ENCODE measurements around the gene ARHGEF28.

ARHGEF28 gene

DNA sequence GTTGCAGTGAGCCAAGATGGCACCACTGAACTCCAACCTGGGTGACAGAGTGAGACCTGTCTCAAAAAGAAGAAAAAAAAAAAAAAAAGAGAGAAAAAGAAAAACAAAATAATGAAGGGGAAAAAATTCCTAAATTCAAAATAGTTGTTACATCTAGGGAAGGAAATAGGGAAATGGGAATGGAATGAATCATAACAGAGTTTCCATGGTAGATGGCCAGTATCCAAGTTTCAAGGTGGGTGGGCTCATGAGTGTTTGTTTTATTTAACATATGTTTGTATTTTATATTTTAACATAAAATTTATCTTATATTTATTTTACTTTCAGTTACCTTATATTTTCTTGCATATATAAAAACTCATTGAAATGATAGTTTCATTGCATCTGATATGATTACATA is 215.6 kb downstream of the ARHGEF28 start:
- no peak overlapping the region for H3K4me3 ChIP-seq (ENCODE audit: low read length)

DNA sequence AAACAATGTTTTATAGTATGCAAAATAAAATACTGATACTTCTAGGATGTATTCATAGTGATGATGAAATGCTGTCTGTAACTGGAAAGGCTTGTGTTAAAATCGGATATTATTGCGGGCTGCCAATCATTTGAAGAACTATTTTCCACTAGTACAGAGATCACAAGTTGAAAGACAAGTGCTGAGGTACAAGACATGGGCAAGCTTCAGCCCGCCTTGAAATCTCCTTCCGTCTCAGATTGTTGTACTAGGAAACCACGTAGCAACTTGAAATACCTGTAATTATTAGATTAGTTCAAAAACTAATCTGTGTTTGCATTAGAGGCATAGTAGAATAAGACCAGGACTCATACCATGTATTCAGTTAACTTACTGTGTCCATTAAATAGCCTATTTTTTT is 218.2 kb downstream of the ARHGEF28 start:
- no peaks in the 10 kb centered on the region for H3K27me3 ChIP-seq (ENCODE audit: control insufficient read depth, insufficient read depth, low read length)
- no peak overlapping the region for H3K4me3 ChIP-seq (ENCODE audit: low read length)
- no peaks in the 10 kb centered on the region for H3K9me3 ChIP-seq (ENCODE audit: control insufficient read depth, low read length)
- H3K4me1 ChIP-seq (ENCODE audit: control insufficient read depth, insufficient read depth, low read length): no peaks in the 10 kb centered on the region
- no peaks in the 10 kb centered on the region for H3K36me3 ChIP-seq (ENCODE audit: control insufficient read depth, insufficient read depth, low read length)
- no peak overlapping the region for H3K9ac ChIP-seq (ENCODE audit: low read length)

More for the DNA sequence above, 215.6 kb downstream of the ARHGEF28 start:
- Histone ChIP-seq H3K36me3 (ENCODE audit: control insufficient read depth, insufficient read depth, low read length) (no peaks in the 10 kb centered on the region), H3K4me1 (ENCODE audit: control insufficient read depth, insufficient read depth, low read length) (no peaks in the 10 kb centered on the region), H3K9ac (ENCODE audit: low read length) (no peak overlapping the region), H3K9me3 (ENCODE audit: control insufficient read depth, low read length) (no peaks in the 10 kb centered on the region), H3K27me3 (ENCODE audit: control insufficient read depth, insufficient read depth, low read length) (no peaks in the 10 kb centered on the region)

DNA sequence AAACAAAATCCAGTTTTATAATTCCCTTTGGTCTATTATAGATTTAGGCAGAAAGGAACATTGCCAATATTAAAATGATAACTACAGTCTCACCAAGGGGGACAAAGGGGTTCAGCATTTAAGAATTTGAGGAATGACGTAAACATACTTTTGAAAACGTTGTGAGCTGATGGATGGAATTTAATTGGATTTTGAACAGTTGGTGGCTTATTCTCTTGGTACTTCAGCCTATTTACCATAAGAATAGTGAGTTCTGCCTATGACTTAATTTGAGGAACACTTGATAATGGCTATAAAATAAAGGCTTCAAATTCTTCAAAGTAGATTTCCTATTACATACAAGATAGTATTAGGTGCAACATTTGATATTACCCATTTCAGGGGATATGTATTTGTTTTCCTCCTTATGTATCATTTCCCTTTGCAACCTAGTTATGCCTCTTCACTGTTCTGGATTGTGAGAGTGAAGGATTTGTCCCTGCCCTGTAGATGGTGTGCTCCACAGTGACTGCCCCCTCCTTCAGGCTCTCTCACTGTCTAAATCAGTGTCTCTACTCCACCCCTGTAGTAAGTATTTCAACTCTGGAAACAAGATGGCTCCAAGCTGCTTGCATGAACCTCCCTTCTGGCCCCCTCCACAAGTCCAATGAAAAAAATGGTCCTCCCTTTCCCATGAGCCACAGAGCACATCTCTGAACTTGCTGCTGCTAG is 225.6 kb downstream of the ARHGEF28 start:
- Histone ChIP-seq H3K4me1 (ENCODE audit: control insufficient read depth, insufficient read depth, low read length) (no peaks in the 10 kb centered on the region), H3K36me3 (ENCODE audit: control insufficient read depth, insufficient read depth, low read length) (no peaks in the 10 kb centered on the region), H3K9ac (ENCODE audit: low read length) (no peak overlapping the region), H3K4me3 (ENCODE audit: low read length) (no peak overlapping the region), H3K9me3 (ENCODE audit: control insufficient read depth, low read length) (no peaks in the 10 kb centered on the region), H3K27me3 (ENCODE audit: control insufficient read depth, insufficient read depth, low read length) (no peaks in the 10 kb centered on the region)

DNA sequence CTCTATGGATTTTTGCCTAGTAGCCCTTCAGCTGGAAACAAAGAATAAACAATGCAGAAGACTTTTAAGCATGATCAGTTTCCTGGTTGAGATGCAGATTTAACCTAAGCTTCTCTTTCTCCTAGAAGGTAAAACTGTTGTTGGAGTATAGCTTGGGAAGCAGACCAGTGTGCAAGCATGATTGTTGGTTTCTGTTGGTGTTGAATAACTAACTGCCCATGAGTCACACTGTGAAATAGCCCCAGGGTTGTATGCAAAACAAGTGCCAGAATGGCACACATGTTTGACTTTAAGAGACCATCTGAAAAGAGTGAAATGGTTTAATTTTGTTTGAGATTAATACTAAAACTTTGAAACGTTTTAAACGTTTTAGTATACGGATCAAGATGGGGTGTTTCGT is 227.1 kb downstream of the ARHGEF28 start:
- Histone ChIP-seq H3K4me3 (ENCODE audit: low read length) (no peak overlapping the region), H3K4me1 (ENCODE audit: control insufficient read depth, insufficient read depth, low read length) (peaks cover 3% of the 10 kb centered on the region), H3K27me3 (ENCODE audit: control insufficient read depth, insufficient read depth, low read length) (no peaks in the 10 kb centered on the region), H3K9ac (ENCODE audit: low read length) (no peak overlapping the region), H3K9me3 (ENCODE audit: control insufficient read depth, low read length) (no peaks in the 10 kb centered on the region), H3K36me3 (ENCODE audit: control insufficient read depth, insufficient read depth, low read length) (no peaks in the 10 kb centered on the region)

DNA sequence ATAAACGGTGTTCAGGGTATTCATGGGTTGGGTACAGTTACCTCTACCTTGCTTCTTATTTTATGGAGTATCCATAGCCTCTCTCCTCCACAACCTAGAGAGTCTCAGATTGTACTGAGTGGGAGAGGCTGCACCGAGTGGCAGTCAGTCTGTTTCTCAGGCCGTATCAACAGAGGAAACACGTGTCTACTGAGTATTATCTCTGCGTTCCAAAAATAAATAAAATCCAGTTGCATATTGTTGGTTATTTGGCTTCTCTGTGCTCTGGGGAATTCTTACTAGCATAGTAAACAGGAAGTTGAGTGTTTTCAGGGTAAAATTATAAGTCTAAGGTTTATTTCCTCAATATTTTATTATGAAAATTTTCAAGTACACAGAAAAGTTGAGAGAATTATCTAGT is 231.0 kb downstream of the ARHGEF28 start:
- no peak overlapping the region for H3K4me3 ChIP-seq (ENCODE audit: low read length)
- H3K9ac ChIP-seq (ENCODE audit: low read length): no peak overlapping the region
- no peaks in the 10 kb centered on the region for H3K36me3 ChIP-seq (ENCODE audit: control insufficient read depth, insufficient read depth, low read length)
- H3K9me3 ChIP-seq (ENCODE audit: control insufficient read depth, low read length): no peaks in the 10 kb centered on the region
- H3K4me1 ChIP-seq (ENCODE audit: control insufficient read depth, insufficient read depth, low read length): peaks cover 3% of the 10 kb centered on the region
- no peaks in the 10 kb centered on the region for H3K27me3 ChIP-seq (ENCODE audit: control insufficient read depth, insufficient read depth, low read length)

DNA sequence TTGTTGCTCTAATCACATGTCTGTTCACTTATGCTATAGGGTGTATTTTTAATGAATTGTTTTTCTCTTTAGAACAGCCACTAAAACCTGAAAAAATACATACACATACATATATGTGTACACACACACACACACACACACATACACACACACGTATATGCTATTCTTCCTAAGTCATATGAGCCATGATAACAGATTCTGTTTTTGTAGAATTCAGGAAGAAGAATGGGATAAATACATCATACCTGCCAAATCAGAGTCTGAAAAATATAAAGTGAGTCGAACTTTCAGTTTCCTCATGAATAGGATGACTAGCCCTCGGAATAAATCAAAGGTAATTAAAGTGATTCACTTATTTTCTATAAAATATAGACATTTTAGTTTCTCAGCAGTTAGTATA is 231.4 kb downstream of the ARHGEF28 start:
- Histone ChIP-seq H3K4me3 (ENCODE audit: low read length) (no peak overlapping the region), H3K9me3 (ENCODE audit: control insufficient read depth, low read length) (no peaks in the 10 kb centered on the region), H3K9ac (ENCODE audit: low read length) (no peak overlapping the region), H3K27me3 (ENCODE audit: control insufficient read depth, insufficient read depth, low read length) (no peaks in the 10 kb centered on the region), H3K4me1 (ENCODE audit: control insufficient read depth, insufficient read depth, low read length) (peaks cover 3% of the 10 kb centered on the region), H3K36me3 (ENCODE audit: control insufficient read depth, insufficient read depth, low read length) (no peaks in the 10 kb centered on the region)

DNA sequence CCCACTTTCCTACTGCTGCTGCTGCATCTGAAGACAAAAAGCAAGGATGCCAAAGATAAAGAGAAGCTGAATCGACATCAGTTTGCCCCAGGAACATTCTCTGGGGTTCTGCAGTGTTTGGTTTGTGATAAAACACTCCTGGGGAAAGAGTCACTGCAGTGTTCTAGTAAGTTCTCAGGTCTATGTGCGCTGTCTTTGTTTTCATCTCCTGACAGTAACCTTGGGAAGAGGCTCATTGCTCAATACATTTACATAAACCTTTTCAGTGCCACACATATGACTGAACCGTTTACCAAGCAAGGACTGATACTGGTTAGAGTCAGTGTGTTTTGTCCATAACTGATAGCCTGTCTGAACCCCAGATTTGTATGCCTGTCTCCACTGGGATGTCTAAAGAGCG is 232.1 kb downstream of the ARHGEF28 start:
- Histone ChIP-seq H3K4me1 (ENCODE audit: control insufficient read depth, insufficient read depth, low read length) (peaks cover 3% of the 10 kb centered on the region), H3K9ac (ENCODE audit: low read length) (no peak overlapping the region), H3K36me3 (ENCODE audit: control insufficient read depth, insufficient read depth, low read length) (no peaks in the 10 kb centered on the region), H3K9me3 (ENCODE audit: control insufficient read depth, low read length) (no peaks in the 10 kb centered on the region), H3K27me3 (ENCODE audit: control insufficient read depth, insufficient read depth, low read length) (no peaks in the 10 kb centered on the region), H3K4me3 (ENCODE audit: low read length) (no peak overlapping the region)

DNA sequence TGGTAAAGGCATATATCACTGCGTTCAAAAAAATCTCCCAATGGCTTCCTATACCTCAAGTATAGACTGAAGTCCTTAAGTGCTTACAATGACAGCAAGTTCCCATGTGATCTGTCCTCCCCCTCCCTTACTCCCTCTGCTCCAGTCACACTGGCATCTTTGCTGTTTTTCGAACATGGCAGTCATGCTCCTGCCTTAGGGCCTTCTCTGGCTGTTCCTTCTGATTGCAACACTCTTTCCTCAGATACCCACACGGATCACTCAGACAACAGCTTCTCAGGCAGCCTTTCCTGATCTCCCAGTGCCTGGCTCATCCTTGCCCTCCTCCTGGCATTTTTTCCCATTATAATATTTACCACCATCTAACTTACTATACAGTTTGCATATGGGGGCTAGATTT is 232.8 kb downstream of the ARHGEF28 start:
- H3K4me3 ChIP-seq (ENCODE audit: low read length): no peak overlapping the region
- no peaks in the 10 kb centered on the region for H3K27me3 ChIP-seq (ENCODE audit: control insufficient read depth, insufficient read depth, low read length)
- no peaks in the 10 kb centered on the region for H3K9me3 ChIP-seq (ENCODE audit: control insufficient read depth, low read length)
- H3K36me3 ChIP-seq (ENCODE audit: control insufficient read depth, insufficient read depth, low read length): no peaks in the 10 kb centered on the region
- no peak overlapping the region for H3K9ac ChIP-seq (ENCODE audit: low read length)
- peaks cover 3% of the 10 kb centered on the region for H3K4me1 ChIP-seq (ENCODE audit: control insufficient read depth, insufficient read depth, low read length)

DNA sequence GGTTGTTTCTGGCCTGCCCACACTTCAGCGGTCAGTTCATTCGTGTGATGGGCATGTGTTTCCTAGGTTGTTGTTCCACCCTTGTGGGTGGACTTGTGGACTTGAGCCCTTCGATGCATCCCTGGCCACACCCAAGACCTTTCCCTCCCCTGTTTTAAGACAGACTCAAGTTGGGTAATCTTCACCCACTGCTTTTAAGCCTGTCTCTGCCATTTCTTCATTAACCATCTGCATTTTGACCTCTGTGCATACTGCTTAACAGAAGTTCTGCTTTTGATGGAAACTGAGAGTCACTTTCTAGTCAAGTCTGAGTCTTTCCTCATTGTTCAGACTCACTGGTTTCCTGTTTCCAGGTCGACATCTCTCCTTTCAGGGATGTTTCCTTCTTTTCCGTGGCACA is 233.7 kb downstream of the ARHGEF28 start:
- Histone ChIP-seq H3K27me3 (ENCODE audit: control insufficient read depth, insufficient read depth, low read length) (no peaks in the 10 kb centered on the region), H3K4me1 (ENCODE audit: control insufficient read depth, insufficient read depth, low read length) (peaks cover 3% of the 10 kb centered on the region), H3K9ac (ENCODE audit: low read length) (no peak overlapping the region), H3K4me3 (ENCODE audit: low read length) (no peak overlapping the region), H3K36me3 (ENCODE audit: control insufficient read depth, insufficient read depth, low read length) (no peaks in the 10 kb centered on the region), H3K9me3 (ENCODE audit: control insufficient read depth, low read length) (no peaks in the 10 kb centered on the region)

DNA sequence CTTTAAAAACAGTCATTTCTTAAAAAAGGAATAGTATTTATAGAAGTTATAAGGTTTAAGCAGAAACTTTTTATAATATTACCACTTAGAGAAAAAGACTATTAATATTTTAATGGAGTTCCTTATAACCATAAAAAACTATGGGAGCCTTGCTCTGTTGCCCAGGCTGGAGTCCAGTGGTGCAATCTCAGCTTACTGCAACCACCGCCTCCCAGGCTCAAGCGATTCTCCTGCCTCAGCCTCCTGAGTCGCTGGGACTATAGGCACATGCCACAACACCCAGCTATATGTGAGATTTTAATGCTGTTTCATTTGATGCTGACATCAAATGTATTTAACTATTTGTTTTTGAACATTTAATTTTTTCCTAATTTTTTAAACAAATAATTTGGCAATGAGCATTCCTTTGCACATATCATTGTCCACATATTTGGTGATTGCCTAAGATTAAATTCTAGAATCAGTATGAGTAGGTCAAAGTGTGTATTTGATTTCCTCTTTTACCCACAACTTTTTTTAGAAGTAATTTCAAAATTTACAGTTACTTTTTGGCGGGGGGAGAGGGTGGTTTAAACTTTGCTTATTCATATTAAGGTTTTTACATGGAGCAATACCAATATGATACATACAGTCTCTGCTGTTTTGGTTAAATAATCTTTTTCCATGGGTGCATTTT is 235.5 kb downstream of the ARHGEF28 start:
- Histone ChIP-seq H3K9ac (ENCODE audit: low read length) (no peak overlapping the region), H3K27me3 (ENCODE audit: control insufficient read depth, insufficient read depth, low read length) (no peaks in the 10 kb centered on the region), H3K9me3 (ENCODE audit: control insufficient read depth, low read length) (no peaks in the 10 kb centered on the region), H3K4me3 (ENCODE audit: low read length) (no peak overlapping the region), H3K36me3 (ENCODE audit: control insufficient read depth, insufficient read depth, low read length) (no peaks in the 10 kb centered on the region), H3K4me1 (ENCODE audit: control insufficient read depth, insufficient read depth, low read length) (peaks cover 3% of the 10 kb centered on the region)

DNA sequence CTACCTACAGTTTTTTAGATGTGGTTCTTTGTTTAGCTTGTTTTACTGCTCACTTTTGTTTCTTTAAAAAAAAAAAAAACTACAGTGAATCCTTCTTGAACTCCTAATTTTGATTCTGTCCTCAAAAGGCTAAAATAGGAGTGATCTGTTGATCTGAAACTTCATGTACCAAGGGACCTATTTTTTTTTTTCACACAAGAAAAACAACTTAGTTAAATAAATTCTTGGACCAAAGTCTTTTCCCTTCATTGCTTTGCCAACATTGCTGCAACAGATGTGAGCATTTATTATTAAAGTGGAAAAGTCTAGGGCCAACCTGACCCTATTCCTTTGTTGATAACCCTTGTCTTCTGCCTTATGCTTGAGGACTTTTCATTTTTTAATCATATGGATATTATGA is 236.8 kb downstream of the ARHGEF28 start:
- no peaks in the 10 kb centered on the region for H3K27me3 ChIP-seq (ENCODE audit: control insufficient read depth, insufficient read depth, low read length)
- H3K4me1 ChIP-seq (ENCODE audit: control insufficient read depth, insufficient read depth, low read length): no peaks in the 10 kb centered on the region
- H3K9me3 ChIP-seq (ENCODE audit: control insufficient read depth, low read length): no peaks in the 10 kb centered on the region
- no peaks in the 10 kb centered on the region for H3K36me3 ChIP-seq (ENCODE audit: control insufficient read depth, insufficient read depth, low read length)
- no peak overlapping the region for H3K9ac ChIP-seq (ENCODE audit: low read length)
- H3K4me3 ChIP-seq (ENCODE audit: low read length): no peak overlapping the region

DNA sequence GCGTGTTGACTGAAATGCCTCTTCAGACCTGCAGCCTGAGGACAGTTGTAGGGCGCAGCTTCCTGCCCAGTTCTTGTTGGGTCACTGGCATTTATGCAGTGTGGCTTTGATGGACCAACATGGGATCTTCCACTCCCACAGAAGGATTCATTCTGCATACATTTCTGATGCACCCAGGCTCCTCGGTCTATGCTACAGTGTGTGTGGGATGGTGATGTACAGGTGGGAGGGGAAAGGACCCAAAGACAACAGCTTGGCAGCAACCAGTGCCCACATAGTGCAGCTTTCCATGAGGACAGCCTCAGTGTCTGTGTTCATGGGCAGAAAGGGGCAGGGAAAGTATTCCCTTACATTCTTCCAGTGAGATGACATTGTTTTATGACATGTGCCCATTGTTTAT is 237.9 kb downstream of the ARHGEF28 start:
- Histone ChIP-seq H3K36me3 (ENCODE audit: control insufficient read depth, insufficient read depth, low read length) (no peaks in the 10 kb centered on the region), H3K9me3 (ENCODE audit: control insufficient read depth, low read length) (no peaks in the 10 kb centered on the region), H3K27me3 (ENCODE audit: control insufficient read depth, insufficient read depth, low read length) (no peaks in the 10 kb centered on the region), H3K4me3 (ENCODE audit: low read length) (no peak overlapping the region), H3K4me1 (ENCODE audit: control insufficient read depth, insufficient read depth, low read length) (no peaks in the 10 kb centered on the region), H3K9ac (ENCODE audit: low read length) (no peak overlapping the region)
